HEK293T (cell line): Measurements from ENCODE around the gene NOL4L.

ENCODE experiments used
- CTCF ChIA-PET: fragments of 350-600 bp; formaldehyde crosslinking; extraction: SDS; loops from one replicate; lab custom pipeline; 2021; ENCODE audit warnings: antibody characterized with exemption, inconsistent platforms; lab: Yijun Ruan, JAX
- POLR2A ChIA-PET: fragments of 350-600 bp; formaldehyde crosslinking; extraction: SDS; loops from one replicate; lab custom pipeline; 2020; ENCODE audit warnings: antibody characterized with exemption, inconsistent platforms; lab: Yijun Ruan, JAX
- DNase-seq: peaks from one replicate; pipeline ENCODE4 v3.0.0; 2012; ENCODE audit warnings: mixed read lengths; ENCODE audit errors: extremely low spot score
- ARNT ChIP-seq: fragments of 450-650 bp; IDR thresholded peaks from 2 replicates; pipeline ENCODE4 v1.6.1; 2017; ENCODE audit warnings: mild to moderate bottlenecking
- BHLHE40 ChIP-seq: fragments of 450-650 bp; IDR thresholded peaks from 2 replicates; pipeline ENCODE4 v1.6.1; 2016; ENCODE audit warnings: mild to moderate bottlenecking, moderate library complexity, borderline replicate concordance
- CTBP1 ChIP-seq: fragments of 450-650 bp; IDR thresholded peaks from 2 replicates; pipeline ENCODE4 v1.6.1; 2016; ENCODE audit warnings: borderline replicate concordance
- ELF4 ChIP-seq: fragments of 450-650 bp; IDR thresholded peaks from 2 replicates; pipeline ENCODE4 v1.6.1; 2017; ENCODE audit warnings: antibody characterized with exemption
- FOXA1 ChIP-seq: fragments of 450-650 bp; IDR thresholded peaks from 2 replicates; pipeline ENCODE4 v1.6.1; 2016; ENCODE audit warnings: mild to moderate bottlenecking
- FOXK2 ChIP-seq: fragments of 450-650 bp; IDR thresholded peaks from 2 replicates; pipeline ENCODE4 v1.6.1; 2016; ENCODE audit warnings: mild to moderate bottlenecking
- FOXM1 ChIP-seq: fragments of 450-650 bp; IDR thresholded peaks from 2 replicates; pipeline ENCODE4 v1.6.1; 2017; ENCODE audit warnings: mild to moderate bottlenecking, borderline replicate concordance
- HDGF ChIP-seq: fragments of 450-650 bp; IDR thresholded peaks from 2 replicates; pipeline ENCODE4 v1.6.1; 2017; ENCODE audit warnings: antibody characterized with exemption, borderline replicate concordance
- L3MBTL2 ChIP-seq: fragments of 450-650 bp; conservative IDR thresholded peaks from 2 replicates; pipeline ENCODE4 v1.6.1; 2016; ENCODE audit warnings: mild to moderate bottlenecking
- LEF1 ChIP-seq: fragments of 450-650 bp; IDR thresholded peaks from 2 replicates; pipeline ENCODE4 v1.6.1; 2017; ENCODE audit warnings: mild to moderate bottlenecking, borderline replicate concordance
- NFRKB ChIP-seq: fragments of 450-650 bp; IDR thresholded peaks from 2 replicates; pipeline ENCODE4 v1.6.1; 2016; ENCODE audit warnings: mild to moderate bottlenecking, moderate library complexity
- PKNOX1 ChIP-seq: fragments of 450-650 bp; IDR thresholded peaks from 2 replicates; pipeline ENCODE4 v1.6.1; 2016
- SP1 ChIP-seq: fragments of 450-650 bp; IDR thresholded peaks from 2 replicates; pipeline ENCODE4 v1.6.1; 2017
- SUZ12 ChIP-seq: fragments of 450-650 bp; IDR thresholded peaks from 2 replicates; pipeline ENCODE4 v1.6.1; 2016; ENCODE audit warnings: mild to moderate bottlenecking
- TARDBP ChIP-seq: fragments of 450-650 bp; IDR thresholded peaks from 2 replicates; pipeline ENCODE4 v1.6.1; 2016
- ZNF384 ChIP-seq: fragments of 450-650 bp; IDR thresholded peaks from 2 replicates; pipeline ENCODE4 v1.6.1; 2016

Gene NOL4L

GRCh38 chr20:32607727-32608663 is 22.9 kb upstream of the NOL4L start:
- ChIA-PET POLR2A (no interaction called here), CTCF (interaction anchor here (1.3 kb wide), 1 partner anchor 86 kb away, joined by 3 read pairs; no protein-coding TSS in a partner anchor)
- TF ChIP-seq CTBP1 (no peak), BHLHE40 (no peak)
- no peak for DNase-seq

GRCh38 chr20:32607324-32607723 is 22.2 kb upstream of the NOL4L start:
- ChIA-PET CTCF (no interaction called here), POLR2A (no interaction called here)
- TF ChIP-seq NFRKB (no peak), L3MBTL2 (no peak), HDGF (no peak), ELF4 (no peak), FOXM1 (no peak), FOXK2 (no peak), BHLHE40 (no peak), FOXA1 (no peak), PKNOX1 (no peak)
- no peak for DNase-seq

- no peak for TF ChIP-seq PKNOX1
- no peak for TF ChIP-seq LEF1
- no peak for TF ChIP-seq NFRKB
- TF ChIP-seq SUZ12, result no peak
- no peak for TF ChIP-seq ARNT
- no peak for TF ChIP-seq FOXA1
- TF ChIP-seq TARDBP, result no peak
- no peak for DNase-seq
- ChIA-PET POLR2A (no interaction called here), CTCF (no interaction called here)
Observed at GRCh38 chr20:32606790-32607189, 21.7 kb upstream of the NOL4L start.

GRCh38 chr20:32606107-32606506 is 21.0 kb upstream of the NOL4L start:
- POLR2A ChIA-PET, result no interaction called here
- no peak for DNase-seq
- CTCF ChIA-PET, result no interaction called here
- TF ChIP-seq SP1 (no peak), PKNOX1 (no peak), ZNF384 (no peak), HDGF (no peak), NFRKB (no peak), FOXA1 (no peak), SUZ12 (no peak), LEF1 (no peak), L3MBTL2 (no peak), ARNT (no peak), BHLHE40 (no peak), TARDBP (no peak), FOXK2 (no peak), CTBP1 (no peak), FOXM1 (no peak), ELF4 (no peak)

GRCh38 chr20:32605167-32605656 is 20.1 kb upstream of the NOL4L start:
- CTCF ChIA-PET, result no interaction called here
- POLR2A ChIA-PET, result no interaction called here
- TF ChIP-seq FOXA1 (no peak), SP1 (no peak), L3MBTL2 (no peak), ARNT (no peak), FOXK2 (no peak), HDGF (no peak), NFRKB (no peak), PKNOX1 (no peak), SUZ12 (no peak), BHLHE40 (no peak), ZNF384 (no peak), FOXM1 (no peak), LEF1 (no peak), TARDBP (no peak), CTBP1 (no peak), ELF4 (no peak)
- no peak for DNase-seq
